Measurements from ENCODE around the gene GRIN1.

GRIN1 gene

DNA sequence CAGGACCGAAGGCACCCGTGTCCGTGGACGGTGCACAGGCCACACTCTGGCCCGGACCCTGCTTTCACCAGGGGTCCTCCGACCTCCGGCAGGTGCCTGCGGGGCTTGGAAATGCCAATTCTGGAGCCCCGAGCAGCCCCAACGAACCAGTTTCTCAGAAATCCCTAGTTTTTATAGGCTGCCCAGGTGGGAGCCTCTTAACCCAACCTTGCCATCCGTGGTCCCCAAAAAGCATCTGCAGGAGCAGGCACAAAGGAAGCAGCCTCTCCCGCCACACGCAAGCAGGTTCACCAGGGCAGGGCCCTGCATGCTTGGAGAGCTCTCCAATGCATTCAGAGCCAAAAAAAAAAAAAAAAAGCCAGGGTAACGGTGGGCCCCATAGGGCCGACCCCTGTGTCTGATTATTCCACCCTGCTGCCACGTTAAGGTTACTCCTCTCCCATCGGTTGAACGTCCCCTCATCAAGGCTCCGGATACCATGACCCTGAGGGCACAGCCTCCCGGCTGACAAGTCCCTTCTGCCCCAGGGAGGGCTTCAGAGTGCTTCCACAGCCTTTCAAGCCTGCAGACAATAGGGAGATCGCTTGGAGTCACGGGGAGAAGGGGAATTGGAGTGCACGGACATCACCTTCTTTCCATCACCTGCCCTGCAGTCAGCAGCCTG is 62.4 kb downstream of the GRIN1 start:
- TF ChIP-seq CTCF (IDR thresholded peaks at IDR 0.05; ENCODE audit: control insufficient read depth, extremely low read depth, insufficient read depth): no peak
- no peak for DNase-seq (ENCODE audit: low read depth)
- peak overlapping the region; percentile 70 for H3K4me3 ChIP-seq (ENCODE audit: low read depth, low read length)

DNA sequence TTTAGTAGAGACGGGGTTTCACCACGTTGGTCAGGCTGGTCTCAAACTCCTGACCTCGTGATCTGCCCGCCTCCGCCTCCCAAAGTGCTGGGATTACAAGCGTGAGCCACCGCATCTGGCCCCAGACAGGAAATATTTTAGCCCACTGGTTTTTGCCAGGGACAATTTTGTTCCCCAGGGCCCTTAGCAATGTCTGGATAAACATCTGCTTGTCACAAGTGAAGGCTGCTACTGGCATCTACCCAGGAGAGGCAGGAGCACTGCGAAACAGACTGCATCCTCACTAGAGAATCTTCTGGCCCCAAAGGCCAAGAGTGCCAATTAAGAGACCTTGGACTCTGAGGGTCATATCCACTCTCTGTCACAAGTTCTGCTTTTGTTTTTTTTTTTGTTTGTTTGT is 64.0 kb downstream of the GRIN1 start:
- DNase-seq (ENCODE audit: low read depth): no peak
- TF ChIP-seq CTCF (IDR thresholded peaks at IDR 0.05; ENCODE audit: control insufficient read depth, extremely low read depth, insufficient read depth): no peak
- no peak overlapping the region for H3K4me3 ChIP-seq (ENCODE audit: low read depth, low read length)

- peak overlapping the region; percentile 85 for H3K4me3 ChIP-seq (ENCODE audit: low read depth, low read length)
- TF ChIP-seq CTCF (IDR thresholded peaks at IDR 0.05; ENCODE audit: control insufficient read depth, extremely low read depth, insufficient read depth): no peak
- DNase-seq (ENCODE audit: low read depth): no peak
Observed at GRCh38 chr9:137204731-137205125, 65.8 kb downstream of the GRIN1 start.

DNA sequence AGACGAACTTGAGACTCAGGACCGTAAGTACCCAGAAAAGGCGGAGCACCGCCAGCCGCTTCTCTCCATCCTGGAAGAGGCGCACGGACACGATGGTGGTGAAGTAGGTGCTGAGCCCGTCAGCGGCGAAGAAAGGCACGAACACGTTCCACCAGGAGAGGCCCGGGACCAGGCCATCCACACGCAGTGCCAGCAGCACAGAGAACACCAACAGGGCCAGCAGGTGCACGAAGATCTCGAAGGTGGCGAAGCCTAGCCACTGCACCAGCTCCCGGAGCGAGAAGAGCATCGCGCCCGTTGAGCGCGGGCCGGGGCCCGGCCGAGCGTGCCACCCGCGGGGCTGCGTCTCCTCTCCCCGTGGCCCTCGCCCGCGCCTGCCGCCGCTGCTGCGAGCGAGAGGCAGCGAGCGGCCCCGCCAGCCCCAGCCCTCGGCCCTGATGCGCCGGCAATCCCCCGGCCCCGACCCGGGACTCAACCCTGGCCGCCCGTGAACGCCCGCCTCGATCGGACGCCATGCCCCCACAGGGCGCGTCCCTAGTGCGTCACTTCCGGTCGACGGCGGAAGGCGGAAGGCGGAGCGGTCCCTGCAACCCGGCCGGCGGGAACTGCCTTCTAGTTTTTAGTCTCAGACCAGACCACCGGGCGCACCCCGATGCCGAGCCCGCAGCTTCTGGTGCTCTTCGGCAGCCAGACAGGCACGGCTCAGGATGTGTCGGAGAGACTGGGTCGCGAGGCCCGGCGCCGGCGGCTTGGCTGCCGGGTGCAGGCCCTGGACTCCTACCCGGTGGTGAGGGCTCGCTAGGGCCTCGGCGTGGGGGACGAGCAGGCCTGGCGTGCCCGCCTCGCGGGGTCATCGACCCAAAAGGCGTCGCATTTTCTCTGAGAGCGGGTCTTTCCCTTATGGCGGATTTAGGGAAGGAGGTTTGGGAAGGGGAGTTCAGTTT is 66.4 kb downstream of the GRIN1 start, which contains the start of the genes NDOR1 and TMEM203:
Gene NDOR1 (plus strand): TSS at position 575 of the 944 bp plus-strand sequence. CDS start 78 bp downstream, at position 653.
Gene TMEM203 (minus strand): TSS at position 523 of the 944 bp plus-strand sequence. CDS start 234 bp downstream, at position 289.
- no peak for TF ChIP-seq CTCF (IDR thresholded peaks at IDR 0.05; ENCODE audit: control insufficient read depth, extremely low read depth, insufficient read depth)
- no peak for DNase-seq (ENCODE audit: low read depth)
- peak within 1 kb of the TSS; percentile 85 for H3K4me3 ChIP-seq (ENCODE audit: low read depth, low read length)

DNA sequence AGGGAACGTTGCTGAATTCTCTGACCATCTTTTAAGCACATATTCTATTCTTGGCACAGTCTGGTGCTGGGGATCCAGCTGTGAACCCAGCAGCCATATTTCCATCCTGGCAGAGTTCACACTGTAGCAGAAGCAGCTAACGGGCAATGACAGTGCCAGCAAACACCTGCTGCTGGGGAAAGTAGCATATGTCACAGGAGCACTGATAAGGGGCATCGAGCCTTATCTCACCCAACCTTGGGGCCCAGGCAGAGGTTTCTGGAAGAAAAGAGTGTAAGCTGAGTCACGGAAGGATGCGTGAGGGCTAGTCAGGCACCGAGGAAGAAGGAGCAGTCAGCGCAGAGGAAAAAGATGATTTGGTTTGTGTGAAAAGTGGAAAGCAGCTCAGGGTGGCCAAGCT is 67.6 kb downstream of the GRIN1 start:
- TF ChIP-seq CTCF (IDR thresholded peaks at IDR 0.05; ENCODE audit: control insufficient read depth, extremely low read depth, insufficient read depth): no peak
- DNase-seq (ENCODE audit: low read depth): no peak
- H3K4me3 ChIP-seq (ENCODE audit: low read depth, low read length): peak overlapping the region; percentile 85

- no peak for TF ChIP-seq CTCF (IDR thresholded peaks at IDR 0.05; ENCODE audit: control insufficient read depth, extremely low read depth, insufficient read depth)
- no peak overlapping the region for H3K4me3 ChIP-seq (ENCODE audit: low read depth, low read length)
- no peak for DNase-seq (ENCODE audit: low read depth)
Observed at GRCh38 chr9:137211532-137211931, 72.6 kb downstream of the GRIN1 start.
